Neuronal stem cell (in vitro differentiated cells): ENCODE data around the gene MICALL2.

Experiments
- DNase-seq: peaks from one replicate; pipeline ENCODE4 v3.0.0-alpha.2; 2013; ENCODE audit warnings: low spot score
- H2AFZ ChIP-seq: one replicate; pipeline ENCODE4 v1.6.1; 2013; ENCODE audit warnings: mild to moderate bottlenecking, low read length, inconsistent platforms
- H2AK5ac ChIP-seq: 2 replicates; pipeline ENCODE4 v1.6.1; 2013; ENCODE audit warnings: low read depth, mild to moderate bottlenecking, inconsistent platforms, low read length, moderate library complexity, mixed read lengths
- H2BK120ac ChIP-seq: 2 replicates; pipeline ENCODE4 v1.6.1; 2013; ENCODE audit warnings: low read depth, mild to moderate bottlenecking, inconsistent platforms, low read length, moderate library complexity, mixed read lengths
- H2BK12ac ChIP-seq: one replicate; pipeline ENCODE4 v1.6.1; 2013; ENCODE audit warnings: low read length, inconsistent platforms
- H2BK15ac ChIP-seq: 2 replicates; pipeline ENCODE4 v1.6.1; 2013; ENCODE audit warnings: mild to moderate bottlenecking, low read length, inconsistent platforms, mixed read lengths
- H2BK5ac ChIP-seq: one replicate; pipeline ENCODE4 v1.6.1; 2013; ENCODE audit warnings: inconsistent platforms, mild to moderate bottlenecking, low read length, moderate library complexity
- H3K14ac ChIP-seq: one replicate; pipeline ENCODE4 v1.6.1; 2013; ENCODE audit warnings: low read length, inconsistent platforms
- H3K18ac ChIP-seq: 2 replicates; pipeline ENCODE4 v1.6.1; 2013; ENCODE audit warnings: low read length, inconsistent platforms
- H3K23ac ChIP-seq: 2 replicates; pipeline ENCODE4 v1.6.1; 2013; ENCODE audit warnings: low read depth, mild to moderate bottlenecking, mixed read lengths, low read length, inconsistent platforms; ENCODE audit not compliant: poor library complexity
- H3K27ac ChIP-seq: replicated peaks from 3 replicates; pipeline ENCODE4 v1.5.1; 2013; ENCODE audit warnings: low read length, inconsistent platforms
- H3K27me3 ChIP-seq, 3 experiments: 2 replicates each; pipeline ENCODE4 v1.6.1; 2013; ENCODE audit warnings: low read length in 3 of 3, mild to moderate bottlenecking in 2 of 3, inconsistent platforms in 1 of 3, low read depth in 1 of 3, mixed read lengths in 1 of 3, moderate library complexity in 1 of 3; ENCODE audit not compliant: control insufficient read depth in 3 of 3, insufficient read depth in 3 of 3
- H3K36me3 ChIP-seq, 2 donors: replicated peaks in 1 of 2; 2 replicates each; pipeline ENCODE4 v1.6.1; 2013; ENCODE audit warnings: low read length in 2 of 2; ENCODE audit not compliant: control insufficient read depth in 2 of 2, insufficient read depth in 2 of 2
- H3K4ac ChIP-seq: 2 replicates; pipeline ENCODE4 v1.6.1; 2013; ENCODE audit warnings: inconsistent platforms, mild to moderate bottlenecking, low read length, moderate library complexity
- H3K4me1 ChIP-seq, 2 donors: 1 replicate in 1 of 2; 2 replicates in 1 of 2; pipeline ENCODE4 v1.6.1; 2013; ENCODE audit warnings: low read length in 2 of 2, low read depth in 1 of 2; ENCODE audit not compliant: control insufficient read depth in 2 of 2, insufficient read depth in 1 of 2
- H3K4me2 ChIP-seq: one replicate; pipeline ENCODE4 v1.6.1; 2013; ENCODE audit warnings: mild to moderate bottlenecking, low read length, inconsistent platforms; ENCODE audit not compliant: insufficient read depth, poor library complexity, severe bottlenecking
- H3K4me3 ChIP-seq, 2 donors: 2 replicates each; pipeline ENCODE4 v1.5.1; 2013; ENCODE audit warnings: low read length in 2 of 2, mild to moderate bottlenecking in 2 of 2, inconsistent platforms in 1 of 2, moderate library complexity in 1 of 2
- H3K79me1 ChIP-seq: one replicate; pipeline ENCODE4 v1.6.1; 2013; ENCODE audit warnings: low read depth, mild to moderate bottlenecking, inconsistent platforms, low read length, moderate library complexity
- H3K9ac ChIP-seq: one replicate; pipeline ENCODE4 v1.6.1; 2013; ENCODE audit warnings: mild to moderate bottlenecking, low read depth, low read length, inconsistent platforms; ENCODE audit not compliant: poor library complexity
- H3K9me3 ChIP-seq, 2 donors: replicated peaks in 1 of 2; 2 replicates each; pipeline versions ENCODE3 to v1.6.1; 2013; ENCODE audit warnings: low read length in 2 of 2, mild to moderate bottlenecking in 2 of 2, inconsistent platforms in 1 of 2, low read depth in 1 of 2, mixed read lengths in 1 of 2, moderate library complexity in 1 of 2; ENCODE audit not compliant: control insufficient read depth in 2 of 2, insufficient read depth in 1 of 2
- H4K8ac ChIP-seq: one replicate; pipeline ENCODE4 v1.6.1; 2013; ENCODE audit warnings: low read depth, mild to moderate bottlenecking, inconsistent platforms, low read length, moderate library complexity
- H4K91ac ChIP-seq: one replicate; pipeline ENCODE4 v1.6.1; 2013; ENCODE audit warnings: low read length, low read depth, mild to moderate bottlenecking, inconsistent platforms; ENCODE audit not compliant: poor library complexity
- WGBS, 2 donors: extraction: QIAGEN DNeasy Blood & Tissue Kit; methylation state at CpG; one replicate each; pipeline ENCODE4 v1.1.7; 2013; ENCODE audit warnings: missing lambda C conversion rate in 2 of 2, mixed read lengths in 1 of 2; ENCODE audit not compliant: insufficient read length in 2 of 2, insufficient replicate concordance in 1 of 2; ENCODE audit errors: extremely low coverage in 2 of 2; 5-methylcytosine and 5-hydroxymethylcytosine counted together

The MICALL2 gene

GRCh38 chr7:1473864-1474512 is 14.7 kb upstream of the MICALL2 start:
- DNase-seq: peak; percentile 78
- Histone ChIP-seq H2AFZ (no peak overlapping the region), H2BK15ac (peak overlapping the region; percentile 7), H3K79me1 (peaks cover 2% of the 10 kb centered on the region), H3K14ac (peak overlapping the region; percentile 44), H2BK12ac (no peak overlapping the region), H3K9ac (peak overlapping the region; percentile 83), H3K4me1 (peaks cover 0 to 2% of the 10 kb centered on the region in 2 donors), H3K27ac (no peak overlapping the region), H2AK5ac (peak overlapping the region; percentile 99), H3K23ac (peak overlapping the region; percentile 92), H4K91ac (no peak overlapping the region), H2BK120ac (no peak overlapping the region), H3K18ac (peak overlapping the region; percentile 20), H3K4ac (no peak overlapping the region), H3K4me3 (no peak overlapping the region), H3K36me3 (peaks cover 38 to 80% of the 10 kb centered on the region in 2 donors), H2BK5ac (peak overlapping the region; percentile 87), H3K4me2 (no peak overlapping the region), H3K9me3 (no peaks in the 10 kb centered on the region), H4K8ac (no peak overlapping the region), H3K27me3 (no peaks in the 10 kb centered on the region)
- no CpG with 5 or more reads among the region's 37 CpGs for WGBS, 2 donors

- no peak overlapping the region for H3K27ac ChIP-seq
- H3K4me1 ChIP-seq: peaks cover 8 to 17% of the 10 kb centered on the region in 2 donors
- no peak overlapping the region for H4K91ac ChIP-seq
- H2BK120ac ChIP-seq: no peak overlapping the region
- peak overlapping the region; percentile 64 for H3K9ac ChIP-seq
- no peak overlapping the region for H2BK15ac ChIP-seq
- no peaks in the 10 kb centered on the region for H3K79me1 ChIP-seq
- H2BK5ac ChIP-seq: no peak overlapping the region
- H3K4ac ChIP-seq: no peak overlapping the region
- no peak overlapping the region for H3K14ac ChIP-seq
- H3K18ac ChIP-seq: no peak overlapping the region
- H2AFZ ChIP-seq: no peak overlapping the region
- H3K4me3 ChIP-seq: no peak overlapping the region
- H4K8ac ChIP-seq: no peak overlapping the region
- no peak overlapping the region for H2AK5ac ChIP-seq
- no peaks in the 10 kb centered on the region for H3K9me3 ChIP-seq
- peaks cover 24 to 56% of the 10 kb centered on the region in 2 donors for H3K36me3 ChIP-seq
- WGBS, 2 donors: no CpG with 5 or more reads among the region's 21 CpGs
- H3K4me2 ChIP-seq: no peak overlapping the region
- no peak overlapping the region for H2BK12ac ChIP-seq
- H3K23ac ChIP-seq: no peak overlapping the region
- H3K27me3 ChIP-seq: no peaks in the 10 kb centered on the region
- no peak for DNase-seq
Observed at GRCh38 chr7:1470901-1471300, 11.6 kb upstream of the MICALL2 start.

GRCh38 chr7:1468643-1469298 is 9.5 kb upstream of the MICALL2 start:
- Histone ChIP-seq H3K4me2 (no peak overlapping the region), H2AK5ac (no peak overlapping the region), H3K4me1 (peaks cover 8 to 19% of the 10 kb centered on the region in 2 donors), H2BK120ac (no peak overlapping the region), H3K9ac (peak overlapping the region; percentile 70), H3K18ac (no peak overlapping the region), H3K14ac (peak overlapping the region; percentile 82), H2BK5ac (no peak overlapping the region), H3K23ac (peak overlapping the region; percentile 55), H3K79me1 (no peaks in the 10 kb centered on the region), H2AFZ (no peak overlapping the region), H3K4me3 (no peak overlapping the region), H4K8ac (no peak overlapping the region), H3K27me3 (no peaks in the 10 kb centered on the region), H3K9me3 (no peaks in the 10 kb centered on the region), H2BK15ac (no peak overlapping the region), H4K91ac (no peak overlapping the region), H3K4ac (peak overlapping the region; percentile 37), H2BK12ac (no peak overlapping the region), H3K27ac (peak overlapping the region; percentile 31), H3K36me3 (peaks cover 20 to 45% of the 10 kb centered on the region in 2 donors)
- WGBS, 2 donors: no CpG with 5 or more reads among the region's 24 CpGs
- no peak for DNase-seq

DNA sequence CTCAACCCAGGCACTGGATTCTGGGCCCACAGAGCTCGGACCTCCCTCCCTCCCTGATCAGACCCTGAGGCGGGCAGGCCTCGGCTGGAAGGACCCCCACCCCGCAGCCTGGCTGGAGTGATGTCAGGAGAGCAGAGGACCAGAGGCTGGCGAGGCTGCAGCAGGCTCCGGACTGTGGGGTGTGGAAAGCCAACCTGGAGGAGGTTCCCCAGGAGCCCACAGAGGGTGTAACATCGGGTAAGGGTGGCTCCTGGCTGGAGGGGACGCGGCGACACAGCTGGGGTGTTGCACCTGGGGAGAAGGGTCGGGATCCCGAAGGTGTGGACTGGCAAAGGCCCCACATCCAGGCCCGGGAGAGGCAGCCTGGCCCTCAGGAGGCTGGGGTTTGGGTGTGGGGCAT is 8.9 kb upstream of the MICALL2 start:
- H3K4me3 ChIP-seq: no peak overlapping the region
- H4K91ac ChIP-seq: no peak overlapping the region
- H2AK5ac ChIP-seq: peak overlapping the region; percentile 90
- no peaks in the 10 kb centered on the region for H3K79me1 ChIP-seq
- peak overlapping the region; percentile 16 for H2BK15ac ChIP-seq
- peak overlapping the region; percentile 55 for H3K23ac ChIP-seq
- no peak overlapping the region for H3K9ac ChIP-seq
- H3K4me1 ChIP-seq: peaks cover 6 to 19% of the 10 kb centered on the region in 2 donors
- peak overlapping the region; percentile 31 for H3K27ac ChIP-seq
- peaks cover 14 to 39% of the 10 kb centered on the region in 2 donors for H3K36me3 ChIP-seq
- H2BK5ac ChIP-seq: peak overlapping the region; percentile 82
- H3K4ac ChIP-seq: peak overlapping the region; percentile 37
- no peaks in the 10 kb centered on the region for H3K27me3 ChIP-seq
- H3K4me2 ChIP-seq: no peak overlapping the region
- H3K14ac ChIP-seq: no peak overlapping the region
- no peak for DNase-seq
- H3K9me3 ChIP-seq: no peaks in the 10 kb centered on the region
- no peak overlapping the region for H2BK120ac ChIP-seq
- WGBS, 2 donors: no CpG with 5 or more reads among the region's 13 CpGs
- H2BK12ac ChIP-seq: no peak overlapping the region
- H3K18ac ChIP-seq: no peak overlapping the region
- H4K8ac ChIP-seq: no peak overlapping the region
- no peak overlapping the region for H2AFZ ChIP-seq
